Adipose tissue (tissue), 3 donors: ENCODE results near the gene IFIT1B. TPM values are rescaled to one million over a fixed set of nuclear protein-coding genes. Genes with fewer than 3 reads are reported as not detected.
"Not testable (repeated sequence)": the region's sequence is repeated elsewhere in the genome, so short reads cannot be mapped to it uniquely, and the experiment has no call there.

ENCODE experiments used
- H3K27ac ChIP-seq: one replicate; pipeline ENCODE4 v1.5.1; 2013; ENCODE audit warnings: low read depth, low read length
- WGBS, 3 donors: extraction: QIAGEN DNeasy Blood & Tissue Kit; methylation state at CpG; one replicate each; pipeline ENCODE4 v1.1.7; 2013; 5-methylcytosine and 5-hydroxymethylcytosine counted together
- polyA plus RNA-seq, 3 donors: library from polyadenylated mRNA; stranded (reverse); fragments of 200-250 nt; gene quantifications; one replicate each; pipeline ENCODE4 v1.2.3, GENCODE V29; 2013
- donor health status: healthy with polysubstance abuse.
- donor health status: Bipolar disorder and iron deficiency.
- donor health status: healthy.

Gene IFIT1B
- polyA plus RNA-seq, 3 donors: not detected

- 50 to 69% (median 51%) methylated on average over 5 of the region's 5 CpGs for WGBS, 3 donors
- no peak overlapping the region for H3K27ac ChIP-seq
Measured at GRCh38 chr10:89369156-89370105, 8.4 kb upstream of the IFIT1B start.

- H3K27ac ChIP-seq: no peak overlapping the region
Measured at GRCh38 chr10:89371079-89371478, 6.8 kb upstream of the IFIT1B start.

- 69 to 77% (median 77%) methylated on average over 3 of the region's 3 CpGs for whole genome bisulfite sequencing, 3 donors
- H3K27ac ChIP-seq: no peak overlapping the region
Measured at GRCh38 chr10:89371987-89372386, 5.9 kb upstream of the IFIT1B start.

GRCh38 chr10:89373916-89374711 lies 3.7 kb upstream of the IFIT1B start:
- no peak overlapping the region for H3K27ac ChIP-seq
- 21 to 25% (median 22%) methylated on average over 3 of the region's 3 CpGs for WGBS, 3 donors

GRCh38 chr10:89374713-89375141 lies 3.1 kb upstream of the IFIT1B start:
- no peak overlapping the region for H3K27ac ChIP-seq

GRCh38 chr10:89379103-89379502 lies 1.2 kb downstream of the IFIT1B start:
- H3K27ac ChIP-seq: no peak overlapping the region

GRCh38 chr10:89382757-89383156 lies 4.9 kb downstream of the IFIT1B start:
- H3K27ac ChIP-seq: no peak overlapping the region
- whole genome bisulfite sequencing, 3 donors: 88 to 91% (median 89%) methylated on average over 1 of the region's 1 CpG

- WGBS, 3 donors: 54 to 84% (median 64%) methylated on average over 4 of the region's 4 CpGs
- H3K27ac ChIP-seq: no peak overlapping the region
Measured at GRCh38 chr10:89384474-89385340, 6.9 kb downstream of the IFIT1B start.

- H3K27ac ChIP-seq: no peak overlapping the region
- 74 to 83% (median 76%) methylated on average over 2 of the region's 2 CpGs for WGBS, 3 donors
Measured at GRCh38 chr10:89388806-89389205, 10.9 kb downstream of the IFIT1B start.

GRCh38 chr10:89389254-89389653 lies 11.4 kb downstream of the IFIT1B start:
- WGBS, 3 donors: 71 to 90% (median 76%) methylated on average over 1 of the region's 1 CpG
- H3K27ac ChIP-seq: no peak overlapping the region

GRCh38 chr10:89390476-89391225 lies 12.8 kb downstream of the IFIT1B start:
- WGBS, 3 donors: 79 to 85% (median 85%) methylated on average over 5 of the region's 5 CpGs

GRCh38 chr10:89391226-89391576 lies 13.3 kb downstream of the IFIT1B start:
- H3K27ac ChIP-seq: not testable (repeated sequence)
- WGBS, 3 donors: 92 to 96% (median 94%) methylated on average over 4 of the region's 4 CpGs

More at GRCh38 chr10:89390476-89391225, 12.8 kb downstream of the IFIT1B start:
- H3K27ac ChIP-seq: no peak overlapping the region

- WGBS, 3 donors: 1 to 2% (median 2%) methylated on average over 8 of the region's 8 CpGs
- no peak within 1 kb of the TSS for H3K27ac ChIP-seq
Measured at GRCh38 chr10:89391907-89392756, 14.3 kb downstream of the IFIT1B start, which contains the start of gene IFIT1. Gene IFIT1, plus strand, starts transcription at chr10:89392623. Its CDS starts 90 bp downstream, at chr10:89392713.

GRCh38 chr10:89392974-89393373 lies 15.1 kb downstream of the IFIT1B start:
- no peak overlapping the region for H3K27ac ChIP-seq
- 6 to 20% (median 14%) methylated on average over 2 of the region's 2 CpGs for WGBS, 3 donors

GRCh38 chr10:89393898-89394297 lies 16.0 kb downstream of the IFIT1B start:
- 20 to 24% (median 21%) methylated on average over 3 of the region's 3 CpGs for WGBS, 3 donors

GRCh38 chr10:89395141-89395540 lies 17.3 kb downstream of the IFIT1B start:
- H3K27ac ChIP-seq: no peak overlapping the region
- 91 to 95% (median 95%) methylated on average over 2 of the region's 2 CpGs for WGBS, 3 donors

More at GRCh38 chr10:89393898-89394297, 16.0 kb downstream of the IFIT1B start:
- H3K27ac ChIP-seq: no peak overlapping the region
